Activated CD4-positive, alpha-beta T cell treated with anti-CD3 and anti-CD28 coated beads for 48 hours (primary cell): Measurements from ENCODE around the gene WRAP53.

Experiments
- DNase-seq: peaks from one replicate; pipeline ENCODE4 v3.0.0-alpha.2; 2020

The WRAP53 gene

DNA sequence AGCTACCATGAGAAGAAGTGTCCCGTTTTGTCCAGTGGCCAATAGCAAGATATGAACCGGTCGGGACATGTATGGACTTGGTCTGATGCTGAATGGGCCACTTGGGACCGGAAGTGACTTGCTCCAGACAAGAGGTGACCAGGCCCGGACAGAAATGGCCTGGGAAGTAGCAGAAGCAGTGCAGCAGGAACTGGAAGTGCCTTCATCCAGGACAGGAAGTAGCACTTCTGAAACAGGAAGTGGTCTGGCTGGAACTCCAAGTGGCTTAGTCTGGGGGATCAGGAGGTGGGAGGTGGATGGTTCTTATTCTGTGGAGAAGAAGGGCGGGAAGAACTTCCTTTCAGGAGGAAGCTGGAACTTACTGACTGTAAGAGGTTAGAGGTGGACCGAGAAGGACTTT, 22.0 kb downstream of the WRAP53 start:
- no peak for DNase-seq

- DNase-seq, result peak; percentile 40
Observed at GRCh38 chr17:7711051-7711755, 22.9 kb downstream of the WRAP53 start.

DNA sequence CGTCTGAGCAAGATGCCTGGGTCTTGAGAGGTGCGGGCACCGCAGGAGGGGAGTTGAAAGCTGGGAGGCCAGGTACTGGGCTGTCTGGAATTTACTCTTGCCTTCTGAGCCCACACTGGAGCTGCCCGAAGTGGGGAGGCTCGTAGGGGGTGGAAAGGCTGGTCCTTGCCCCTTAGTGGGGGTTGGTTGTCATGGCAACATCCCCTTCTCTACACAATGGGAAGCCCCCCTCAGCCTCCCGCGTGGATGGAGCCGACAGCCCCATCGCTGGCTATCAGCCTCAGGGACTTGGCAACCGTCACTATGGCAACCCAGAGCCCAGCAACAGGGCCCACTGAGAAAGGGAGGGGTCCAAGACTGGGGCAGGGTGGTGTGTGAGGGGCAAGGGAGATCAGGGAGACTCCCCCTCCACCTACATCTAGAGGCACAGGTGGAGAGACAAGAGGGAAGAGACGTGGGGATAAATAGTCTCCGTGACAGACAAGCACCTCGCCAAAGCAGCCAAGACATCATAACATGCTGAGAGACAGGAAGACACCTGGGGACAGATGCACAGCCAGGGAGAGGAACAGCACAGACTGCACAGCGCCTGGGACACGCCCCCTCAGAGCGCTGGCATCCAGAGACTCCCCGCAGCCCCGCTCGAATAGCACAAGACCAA, 24.0 kb downstream of the WRAP53 start:
- no peak for DNase-seq

GRCh38 chr17:7713782-7714181, 25.5 kb downstream of the WRAP53 start:
- DNase-seq, result no peak

- no peak for DNase-seq
Observed at GRCh38 chr17:7714721-7715594, 26.7 kb downstream of the WRAP53 start.

DNA sequence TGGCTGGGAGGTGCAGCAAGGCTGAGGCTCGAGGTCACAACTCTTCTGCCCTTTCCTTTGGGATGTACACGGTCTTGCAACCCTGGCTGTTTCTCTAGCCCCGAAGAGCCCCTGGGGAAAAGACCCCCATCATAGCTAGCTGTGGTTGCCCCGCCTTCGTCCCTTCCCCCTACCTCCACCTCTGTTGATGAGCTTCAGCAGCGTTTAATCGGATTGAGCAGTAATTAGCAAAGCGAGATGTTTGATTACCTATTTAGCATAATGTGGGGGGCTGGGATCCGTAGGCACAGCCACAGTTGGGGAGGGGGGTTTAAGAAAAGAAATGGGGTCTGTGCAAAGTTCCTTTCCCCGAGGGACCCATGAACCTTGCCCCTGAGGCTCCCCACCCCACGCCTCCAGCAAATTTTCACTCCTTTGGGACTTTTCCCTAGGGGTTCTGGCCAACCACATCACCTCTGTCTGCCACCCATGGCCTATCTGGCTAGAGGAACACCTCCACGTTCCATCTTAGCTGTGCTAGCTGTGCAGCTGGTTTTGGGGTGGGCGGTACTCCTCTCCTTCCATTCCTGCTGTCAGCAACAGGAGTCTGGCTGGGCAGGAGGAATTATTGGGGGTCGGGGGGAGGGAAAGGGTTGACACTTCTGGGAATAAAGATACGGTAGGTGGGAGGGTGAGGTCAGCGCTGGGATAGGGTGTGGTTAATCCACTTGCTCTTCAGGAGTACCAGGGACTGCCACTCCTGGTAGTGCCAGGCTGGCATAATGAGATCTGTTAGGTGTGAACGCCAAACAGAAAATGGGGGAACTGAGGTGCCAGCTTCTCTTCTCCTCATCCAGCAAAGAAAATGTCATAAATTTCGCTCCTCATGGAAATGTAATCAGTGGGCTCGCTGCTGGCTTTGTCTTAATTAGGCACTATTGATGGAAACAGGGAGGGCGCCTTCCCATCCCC, 27.9 kb downstream of the WRAP53 start:
- no peak for DNase-seq

- peak; percentile 61 for DNase-seq
Observed at GRCh38 chr17:7716901-7717755, 28.9 kb downstream of the WRAP53 start, which contains the start of gene DNAH2. TSS of gene DNAH2 (plus strand) at chr17:7717744. CDS start at chr17:7719735, 1,991 bp downstream.

GRCh38 chr17:7717756-7718350, 29.6 kb downstream of the WRAP53 start:
- peak; percentile 45 for DNase-seq

DNA sequence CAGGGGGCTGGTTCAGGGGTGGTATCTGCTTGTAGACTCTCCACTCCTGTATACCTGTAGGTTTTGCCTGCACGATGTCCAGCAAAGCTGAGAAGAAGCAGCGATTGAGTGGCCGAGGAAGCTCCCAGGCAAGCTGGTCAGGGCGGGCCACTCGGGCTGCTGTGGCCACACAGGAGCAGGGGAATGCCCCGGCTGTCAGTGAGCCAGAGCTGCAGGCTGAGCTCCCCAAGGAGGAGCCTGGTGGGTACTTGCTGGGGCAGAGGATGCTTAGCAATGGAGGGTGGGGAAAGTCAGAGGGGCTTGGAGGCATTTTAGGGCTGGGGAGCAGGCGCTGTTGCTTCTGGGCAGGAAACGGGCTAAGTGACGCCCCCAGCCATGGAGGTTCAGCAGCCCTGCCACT, 31.4 kb downstream of the WRAP53 start:
- no peak for DNase-seq

- DNase-seq, result no peak
Observed at GRCh38 chr17:7720125-7720524, 31.8 kb downstream of the WRAP53 start.

DNA sequence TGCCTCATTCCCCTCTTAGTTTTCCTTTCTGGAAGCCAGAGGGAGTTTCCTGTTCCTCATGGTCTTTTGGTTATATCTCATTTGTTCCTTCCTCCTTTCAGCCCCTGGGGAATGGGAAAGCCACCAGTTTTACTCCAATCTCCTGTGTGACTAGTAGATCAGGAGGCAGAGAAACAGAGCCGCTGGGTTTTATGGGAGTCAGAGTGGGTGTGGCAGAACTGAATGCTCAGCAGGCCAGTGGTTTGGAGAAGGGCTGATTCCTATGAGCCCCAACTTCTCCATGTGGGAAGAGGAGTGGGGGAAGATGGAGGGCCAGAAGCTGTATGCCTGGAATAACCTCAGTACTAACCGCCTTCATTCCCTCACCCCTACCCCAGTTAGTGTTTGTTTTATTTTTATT, 33.3 kb downstream of the WRAP53 start:
- no peak for DNase-seq

DNA sequence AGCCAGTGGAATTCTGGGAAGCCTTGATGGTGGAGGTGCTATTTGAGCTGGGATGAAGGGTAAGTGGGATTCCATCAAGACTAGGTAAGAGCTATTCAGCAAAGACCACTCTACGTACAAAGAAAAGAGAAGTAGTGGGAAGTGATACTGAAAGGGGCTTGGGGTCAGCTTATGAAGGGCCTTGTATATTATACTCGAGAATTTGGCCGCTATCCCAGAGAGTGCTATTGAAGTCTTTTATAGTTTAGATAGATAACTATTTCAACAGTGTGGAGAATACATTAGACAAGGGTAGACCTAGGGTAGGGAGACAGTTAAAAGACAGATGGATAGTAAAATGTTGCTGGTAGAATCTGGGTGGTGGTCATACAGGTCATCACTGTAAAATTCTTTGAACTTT, 39.6 kb downstream of the WRAP53 start:
- no peak for DNase-seq

DNA sequence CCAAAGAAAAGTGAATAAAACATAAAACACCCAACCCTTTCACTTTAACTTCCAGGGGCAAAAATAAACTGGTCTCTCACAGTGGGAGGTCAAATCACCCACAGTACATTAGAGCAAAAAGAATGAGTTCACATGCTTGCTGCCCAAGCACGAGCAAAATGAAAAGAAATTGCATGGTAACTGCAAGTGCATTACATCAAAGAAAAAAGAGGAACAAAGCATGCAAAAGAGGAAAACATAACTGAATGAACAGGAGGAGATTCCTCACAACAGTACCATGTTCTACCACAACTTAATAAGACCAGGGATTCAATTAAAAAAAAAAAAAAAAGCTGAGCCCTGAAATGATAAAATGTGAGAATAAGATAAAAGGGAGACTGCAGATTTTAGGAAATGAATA, 41.5 kb downstream of the WRAP53 start:
- DNase-seq, result no peak

- DNase-seq, result no peak
Observed at GRCh38 chr17:7732981-7733539, 44.8 kb downstream of the WRAP53 start.

DNA sequence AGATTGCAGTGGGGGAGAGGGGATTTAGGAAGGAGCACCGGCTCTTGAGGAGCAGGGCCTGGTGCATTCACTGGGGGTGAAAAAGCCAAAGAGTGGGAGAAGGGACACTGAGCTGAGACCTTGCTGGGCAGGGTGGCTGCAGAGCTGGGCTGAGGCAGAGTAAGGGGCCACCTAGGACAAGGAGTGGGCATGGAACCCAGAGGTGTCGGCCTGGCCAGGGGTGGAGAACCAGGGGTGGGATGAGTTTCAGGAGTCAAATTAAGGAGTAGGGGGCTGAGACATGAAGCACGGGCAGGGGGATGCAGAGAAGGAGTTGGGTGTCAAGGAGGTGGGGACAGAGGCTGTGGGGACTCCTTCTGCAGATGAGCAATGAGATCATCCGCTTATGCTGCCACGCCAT, 49.3 kb downstream of the WRAP53 start:
- DNase-seq, result no peak

DNA sequence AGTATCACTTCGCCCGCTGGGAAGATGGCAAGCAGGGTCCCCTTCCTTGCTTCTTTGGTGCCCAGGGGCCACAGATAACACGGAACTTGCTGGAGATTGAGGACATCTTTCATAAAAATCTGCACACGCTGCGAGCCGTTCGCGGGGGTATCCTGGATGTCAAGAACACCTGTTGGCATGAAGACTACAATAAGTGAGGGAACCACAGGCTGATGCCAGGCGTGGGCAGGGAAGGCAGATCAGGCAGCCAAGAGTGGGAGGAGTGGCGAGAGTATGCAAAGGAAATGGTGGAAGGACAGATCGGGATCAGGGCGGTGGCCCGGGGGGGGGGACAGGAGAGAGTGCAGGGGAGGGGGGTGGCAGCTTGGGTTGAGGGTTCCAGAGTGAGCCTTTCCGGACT, 51.5 kb downstream of the WRAP53 start:
- DNase-seq, result no peak

DNA sequence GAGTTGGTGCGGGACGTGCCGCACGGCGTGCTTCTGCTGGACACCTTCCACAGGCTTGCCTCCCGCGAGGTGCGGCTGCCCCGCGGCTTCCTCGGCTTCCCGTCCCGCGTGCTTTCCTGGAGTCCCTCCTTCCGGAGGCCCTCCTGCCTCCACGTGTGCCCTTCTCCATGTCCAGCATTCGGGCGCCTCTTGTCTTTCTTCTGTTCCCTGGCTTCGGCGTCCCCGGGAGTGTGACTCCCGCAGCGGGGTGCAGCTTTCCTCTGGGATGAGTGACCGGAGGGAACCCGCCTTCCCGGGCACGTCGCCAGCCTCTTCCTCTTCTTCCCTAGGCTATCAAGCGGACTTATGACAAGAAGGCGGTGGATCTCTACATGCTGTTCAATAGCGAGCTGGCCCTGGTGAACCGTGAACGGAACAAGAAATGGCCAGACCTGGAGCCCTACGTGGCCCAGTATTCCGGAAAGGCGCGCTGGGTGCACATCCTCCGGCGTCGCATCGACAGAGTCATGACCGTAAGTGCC, 52.3 kb downstream of the WRAP53 start:
- no peak for DNase-seq

DNA sequence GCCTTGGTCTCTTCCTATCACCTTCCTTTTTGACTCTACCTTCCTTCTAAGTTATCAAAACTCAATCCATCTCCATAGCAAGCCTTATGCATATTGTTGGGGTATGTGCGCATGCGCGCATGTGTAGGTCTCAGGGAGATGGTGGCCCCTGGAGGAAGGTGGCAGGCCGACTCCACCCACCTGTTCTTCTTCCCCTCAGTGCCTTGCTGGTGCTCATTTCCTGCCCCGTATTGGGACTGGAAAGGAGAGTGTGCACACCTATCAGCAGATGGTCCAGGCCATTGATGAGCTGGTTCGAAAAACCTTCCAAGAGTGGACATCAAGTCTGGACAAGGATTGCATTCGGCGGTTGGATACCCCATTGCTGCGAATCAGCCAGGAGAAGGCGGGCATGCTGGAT, 54.5 kb downstream of the WRAP53 start:
- DNase-seq, result no peak

DNA sequence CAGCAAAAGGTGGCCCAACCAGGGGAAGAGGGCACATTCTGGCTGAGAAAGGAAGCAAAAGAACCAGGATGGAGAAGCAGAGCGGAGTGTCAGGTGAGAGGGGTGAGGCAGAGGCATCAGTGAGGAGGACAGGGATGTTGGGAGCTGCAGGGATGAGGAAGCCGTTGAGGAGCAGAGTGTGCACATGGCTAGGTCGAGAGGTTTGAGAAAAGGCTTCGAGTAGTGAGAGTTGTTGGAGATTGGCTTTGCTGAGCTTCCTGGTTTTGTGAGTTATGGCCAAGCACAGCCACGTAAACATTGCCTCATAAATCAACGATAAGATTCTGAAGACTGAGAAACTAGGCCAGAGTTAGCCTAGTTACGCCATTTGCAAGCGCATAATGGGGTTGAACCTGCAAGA, 56.1 kb downstream of the WRAP53 start:
- DNase-seq, result no peak

- DNase-seq, result no peak
Observed at GRCh38 chr17:7745748-7746470, 57.6 kb downstream of the WRAP53 start.
